Loucy (cell line): ENCODE data around the gene RAF1.

Source experiments
- H2AFZ ChIP-seq: fragments of 200-600 bp; sonication (generic); 2 replicates; pipeline ENCODE4 v1.6.0; 2016; ENCODE audit warnings: antibody characterized with exemption, mild to moderate bottlenecking, low read length, moderate library complexity
- H3F3A ChIP-seq: fragments of 200-600 bp; 2 replicates; pipeline ENCODE4 v1.6.0; 2016; ENCODE audit warnings: antibody characterized with exemption, low read depth, mild to moderate bottlenecking
- H3K27me3 ChIP-seq: fragments of 200-600 bp; sonication (generic); 2 replicates; pipeline ENCODE4 v1.6.1; 2014; ENCODE audit warnings: low read length, mild to moderate bottlenecking; ENCODE audit not compliant: insufficient read depth, poor library complexity, severe bottlenecking
- H3K36me3 ChIP-seq: fragments of 200-600 bp; sonication (generic); 2 replicates; pipeline ENCODE4 v1.6.1; 2016; ENCODE audit warnings: low read length; ENCODE audit not compliant: insufficient read depth
- H3K4me1 ChIP-seq: fragments of 200-600 bp; sonication (generic); 2 replicates; pipeline ENCODE4 v1.5.1; 2014; ENCODE audit warnings: low read length, mild to moderate bottlenecking; ENCODE audit not compliant: insufficient read depth, poor library complexity, severe bottlenecking
- H3K4me2 ChIP-seq: fragments of 200-600 bp; sonication (generic); 2 replicates; pipeline ENCODE4 v1.6.0; 2014; ENCODE audit warnings: antibody characterized with exemption, low read length, low read depth, mild to moderate bottlenecking; ENCODE audit not compliant: poor library complexity, severe bottlenecking
- H3K4me3 ChIP-seq: fragments of 200-600 bp; sonication (generic); 2 replicates; pipeline ENCODE4 v1.5.1; 2014; ENCODE audit warnings: low read length, mild to moderate bottlenecking, mixed read lengths; ENCODE audit not compliant: poor library complexity, severe bottlenecking
- H3K79me2 ChIP-seq: fragments of 200-600 bp; sonication (generic); 2 replicates; pipeline ENCODE4 v1.6.1; 2014; ENCODE audit warnings: low read length; ENCODE audit not compliant: insufficient read depth
- H3K9ac ChIP-seq: fragments of 200-600 bp; sonication (generic); 2 replicates; pipeline ENCODE4 v1.6.0; 2014; ENCODE audit warnings: mild to moderate bottlenecking, low read depth, low read length, moderate library complexity; ENCODE audit not compliant: poor library complexity, severe bottlenecking
- H3K9me2 ChIP-seq: fragments of 200-600 bp; sonication (generic); replicated peaks from 2 replicates; pipeline ENCODE4 v1.6.1; 2016; ENCODE audit warnings: low read depth, low read length, mixed read lengths
- H3K9me3 ChIP-seq: fragments of 200-600 bp; sonication (generic); 2 replicates; pipeline ENCODE4 v1.6.1; 2014; ENCODE audit warnings: mild to moderate bottlenecking, antibody characterized with exemption, low read length, low read depth; ENCODE audit not compliant: insufficient read depth
- H4K20me1 ChIP-seq: fragments of 200-600 bp; sonication (generic); 2 replicates; pipeline ENCODE4 v1.6.0; 2014; ENCODE audit warnings: antibody characterized with exemption, low read length, mild to moderate bottlenecking; ENCODE audit not compliant: insufficient read depth, poor library complexity, severe bottlenecking
- CTCF ChIP-seq: fragments of 200-600 bp; sonication (generic); conservative IDR thresholded peaks from 2 replicates; pipeline ENCODE4 v1.5.1; 2014; ENCODE audit warnings: mild to moderate bottlenecking, antibody characterized with exemption, low read length
- EZH2phosphoT487 ChIP-seq: fragments of 200-600 bp; IDR thresholded peaks from 2 replicates; pipeline ENCODE4 v1.6.1; 2018; ENCODE audit warnings: antibody characterized with exemption, mild to moderate bottlenecking, moderate library complexity, borderline replicate concordance

The RAF1 gene

GRCh38 chr3:12566976-12567375, 96.9 kb downstream of the RAF1 start:
- Histone ChIP-seq H3K79me2 (peaks cover 57% of the 10 kb centered on the region), H3K9me2 (no peaks in the 10 kb centered on the region), H3K36me3 (peaks cover 34% of the 10 kb centered on the region; the same call in 1 of the 2 replicates), H3K9me3 (peaks cover 4% of the 10 kb centered on the region; the same call in 1 of the 2 replicates), H3K27me3 (no peaks in the 10 kb centered on the region), H3K9ac (no peak overlapping the region), H3K4me3 (no peak overlapping the region), H3K4me1 (peaks cover 3% of the 10 kb centered on the region), H3F3A (no peaks in the 10 kb centered on the region), H3K4me2 (no peak overlapping the region), H2AFZ (no peak overlapping the region), H4K20me1 (peaks cover 15% of the 10 kb centered on the region)
- TF ChIP-seq EZH2phosphoT487: no peak
- TF ChIP-seq CTCF: no peak

GRCh38 chr3:12562451-12562850, 101.5 kb downstream of the RAF1 start:
- TF ChIP-seq CTCF: no peak
- no peak for TF ChIP-seq EZH2phosphoT487
- Histone ChIP-seq H3K9ac (no peak overlapping the region), H3K9me3 (peaks cover 4% of the 10 kb centered on the region; the same call in 1 of the 2 replicates), H3K79me2 (peaks cover 91% of the 10 kb centered on the region), H3K4me2 (peak overlapping the region; percentile 92), H3K9me2 (no peaks in the 10 kb centered on the region), H3K27me3 (no peaks in the 10 kb centered on the region), H2AFZ (no peak overlapping the region), H3K4me1 (peaks cover 42% of the 10 kb centered on the region), H3K4me3 (no peak overlapping the region), H4K20me1 (peaks cover 58% of the 10 kb centered on the region), H3F3A (no peaks in the 10 kb centered on the region), H3K36me3 (no peaks in the 10 kb centered on the region)

GRCh38 chr3:12561397-12561796, 102.5 kb downstream of the RAF1 start:
- H3K4me3 ChIP-seq: no peak overlapping the region
- peaks cover 86% of the 10 kb centered on the region for H3K79me2 ChIP-seq
- no peak overlapping the region for H2AFZ ChIP-seq
- peak overlapping the region; percentile 23 for H3K9ac ChIP-seq
- no peak for TF ChIP-seq EZH2phosphoT487
- no peak for TF ChIP-seq CTCF
- peaks cover 59% of the 10 kb centered on the region for H4K20me1 ChIP-seq
- peaks cover 4% of the 10 kb centered on the region; the same call in 1 of the 2 replicates for H3K9me3 ChIP-seq
- peaks cover 42% of the 10 kb centered on the region for H3K4me1 ChIP-seq
- H3K36me3 ChIP-seq: no peaks in the 10 kb centered on the region
- peak overlapping the region; percentile 92 for H3K4me2 ChIP-seq
- no peaks in the 10 kb centered on the region for H3K9me2 ChIP-seq
- no peaks in the 10 kb centered on the region for H3F3A ChIP-seq
- no peaks in the 10 kb centered on the region for H3K27me3 ChIP-seq
